KOPT-K1 (cell line): ENCODE data around the gene PIK3C3.

Experiments
- H3K27ac ChIP-seq: fragments of 200-600 bp; sonication (generic); 2 replicates; pipeline ENCODE4 v1.5.1; 2016; ENCODE audit warnings: antibody characterized with exemption, mild to moderate bottlenecking, low read depth, low read length; ENCODE audit not compliant: poor library complexity, severe bottlenecking
- H3K36me3 ChIP-seq: fragments of 200-600 bp; sonication (generic); 2 replicates; pipeline ENCODE4 v1.5.1; 2017; ENCODE audit warnings: antibody characterized with exemption, mild to moderate bottlenecking, low read length, moderate library complexity; ENCODE audit not compliant: insufficient read depth
- H3K9me3 ChIP-seq: fragments of 200-600 bp; sonication (generic); 2 replicates; pipeline ENCODE4 v1.5.1; 2017; ENCODE audit warnings: antibody characterized with exemption, low read length, mild to moderate bottlenecking; ENCODE audit not compliant: insufficient read depth, poor library complexity, severe bottlenecking

Gene PIK3C3

GRCh38 chr18:42131930-42132244, 176.9 kb downstream of the PIK3C3 start:
- Histone ChIP-seq H3K9me3 (no peaks in the 10 kb centered on the region), H3K27ac (no peak overlapping the region), H3K36me3 (no peaks in the 10 kb centered on the region)
